Panc1 (cell line): ENCODE data around the gene VAT1. TPM values are rescaled to one million over a fixed set of nuclear protein-coding genes. Genes with fewer than 3 reads are reported as not detected.

Experiments used
- ATAC-seq: fragments of 200-7000 bp; cut with Tn5 transposase; 2 replicates; pipeline ENCODE4 v1.9.1; 2020; ENCODE audit warnings: mild to moderate bottlenecking, moderate library complexity
- BruUV-seq: library from RNA; stranded (reverse); fragments of 400-500 nt; replicated peaks from 2 replicates; lab custom pipeline; 2021; lab: Mats Ljungman, UMichigan
- CTCF ChIA-PET: fragments of 300-600 bp; sonication (Branson Sonifier 250); formaldehyde crosslinking; loops from one replicate; lab custom pipeline; 2022; ENCODE audit warnings: antibody characterized with exemption; lab: Charles Lee
- POLR2A ChIA-PET: fragments of 300-600 bp; sonication (Branson Sonifier 250); formaldehyde crosslinking; loops from one replicate; lab custom pipeline; 2022; ENCODE audit warnings: antibody characterized with exemption; lab: Charles Lee
- DNase-seq: peaks from one replicate; pipeline ENCODE4 v3.0.0-alpha.2; 2010; ENCODE audit warnings: low read depth, low spot score
- H3K27ac ChIP-seq: 2 replicates; pipeline ENCODE4 v1.5.1; 2011; ENCODE audit warnings: mild to moderate bottlenecking, low read length, inconsistent platforms
- H3K27me3 ChIP-seq: fragments of 200-500 bp; sonication (Bioruptor generic); 2 replicates; pipeline ENCODE4 v1.6.0; 2014; ENCODE audit warnings: low read length, inconsistent platforms; ENCODE audit not compliant: control insufficient read depth, insufficient read depth
- H3K36me3 ChIP-seq: fragments of 200-500 bp; sonication (Bioruptor generic); 2 replicates; pipeline ENCODE4 v1.5.1; 2014; ENCODE audit warnings: inconsistent platforms, mild to moderate bottlenecking, low read length, moderate library complexity; ENCODE audit not compliant: control insufficient read depth, insufficient read depth
- H3K4me1 ChIP-seq: 2 replicates; pipeline ENCODE4 v1.5.1; 2011; ENCODE audit warnings: inconsistent platforms, mild to moderate bottlenecking, low read length, moderate library complexity; ENCODE audit not compliant: control insufficient read depth, insufficient read depth
- H3K4me3 ChIP-seq, 2 experiments: 2 replicates each; pipeline ENCODE4 v1.5.1; 2011 to 2012; ENCODE audit warnings: low read depth in 2 of 2, low read length in 2 of 2, mild to moderate bottlenecking in 2 of 2, inconsistent platforms in 1 of 2, moderate library complexity in 1 of 2
- H3K9me3 ChIP-seq: fragments of 200-500 bp; sonication (Bioruptor generic); 2 replicates; pipeline ENCODE4 v1.5.1; 2014; ENCODE audit warnings: low read depth, mild to moderate bottlenecking, inconsistent platforms, low read length, moderate library complexity; ENCODE audit not compliant: control insufficient read depth, insufficient read depth
- POLR2AphosphoS5 ChIP-seq: IDR thresholded peaks from 2 replicates; pipeline ENCODE4 v1.6.1; 2012; ENCODE audit warnings: mild to moderate bottlenecking, low read depth, low read length, moderate library complexity
- SIN3A ChIP-seq: IDR thresholded peaks from 2 replicates; pipeline ENCODE4 v1.6.1; 2012; ENCODE audit warnings: low read depth, mild to moderate bottlenecking, low read length, moderate library complexity, borderline replicate concordance; ENCODE audit not compliant: insufficient read depth
- TCF7L2 ChIP-seq: IDR thresholded peaks from 2 replicates; pipeline ENCODE4 v1.6.1; 2011; ENCODE audit warnings: mild to moderate bottlenecking, low read depth, low read length, inconsistent platforms
- in situ Hi-C: cut with HindIII; loops from 2 replicates; pipeline ENCODE4 v1.10.0; 2016; ENCODE audit warnings: low sequenced_read_pairs, low pct_unique_long_range_greater_than_20kb
- intact Hi-C: fragments of 100-400 bp; cut with micrococcal nuclease; formaldehyde crosslinking; loops from one replicate; pipeline ENCODE4 v1.10.0; 2022; ENCODE audit not compliant: unreplicated experiment
- total RNA-seq: library from RNA; stranded (reverse); gene quantifications from one replicate; pipeline ENCODE4 v1.2.1, GENCODE V29; 2021; ENCODE audit not compliant: unreplicated experiment
- TF ChIP-seq, protein P1 (sequence below), 2 experiments: IDR thresholded peaks; 2 replicates each; pipeline ENCODE4 v1.6.1; 2011 to 2012; ENCODE audit warnings: low read depth in 2 of 2, control low read depth in 1 of 2, low read length in 1 of 2, mild to moderate bottlenecking in 1 of 2, moderate library complexity in 1 of 2; ENCODE audit not compliant: insufficient read depth in 1 of 2
- TF ChIP-seq, protein P2 (sequence below): fragments of 450-650 bp; IDR thresholded peaks from 2 replicates; pipeline ENCODE4 v1.5.1; 2017; ENCODE audit warnings: mild to moderate bottlenecking

The VAT1 gene
- total RNA-seq, 1 experiment from 2014 or later = 169 TPM

DNA sequence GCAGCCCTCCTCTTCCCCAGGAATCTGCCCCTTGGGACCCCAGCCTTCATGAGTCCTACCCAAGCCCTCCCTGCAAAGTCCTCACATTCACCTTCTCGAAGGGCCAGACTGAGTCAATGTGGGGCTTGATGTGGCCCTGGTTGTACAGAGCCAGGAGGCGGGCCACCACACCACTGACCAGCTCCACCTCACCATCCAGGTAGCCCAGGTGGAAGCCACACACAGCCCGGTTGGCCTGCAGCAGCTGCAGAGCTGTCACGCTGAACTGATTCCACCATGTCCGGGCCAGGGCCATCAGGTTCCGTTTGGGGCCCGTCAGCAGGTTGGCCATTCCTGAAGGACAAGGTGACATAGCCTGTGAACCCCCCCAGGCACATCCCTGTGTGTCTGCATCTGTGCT, 6.0 kb downstream of the VAT1 start:
- BruUV-seq = no TSS peak
- DNase-seq (no peak), ATAC-seq (no peak)
- ChIA-PET CTCF (no interaction called here), POLR2A (no interaction called here)
- Histone ChIP-seq H3K36me3 (no peaks in the 10 kb centered on the region), H3K27ac (no peak overlapping the region), H3K4me3 (no peak overlapping the region), H3K4me1 (peaks cover 18% of the 10 kb centered on the region), H3K27me3 (no peaks in the 10 kb centered on the region), H3K9me3 (no peaks in the 10 kb centered on the region)
- intact Hi-C loops = no loop called here
- in situ Hi-C loops = no loop called here
- TF ChIP-seq TCF7L2 (no peak), SIN3A (no peak), POLR2AphosphoS5 (no peak; the same call in 1 of the 2 replicates)
- TF ChIP-seq, protein P1, sequence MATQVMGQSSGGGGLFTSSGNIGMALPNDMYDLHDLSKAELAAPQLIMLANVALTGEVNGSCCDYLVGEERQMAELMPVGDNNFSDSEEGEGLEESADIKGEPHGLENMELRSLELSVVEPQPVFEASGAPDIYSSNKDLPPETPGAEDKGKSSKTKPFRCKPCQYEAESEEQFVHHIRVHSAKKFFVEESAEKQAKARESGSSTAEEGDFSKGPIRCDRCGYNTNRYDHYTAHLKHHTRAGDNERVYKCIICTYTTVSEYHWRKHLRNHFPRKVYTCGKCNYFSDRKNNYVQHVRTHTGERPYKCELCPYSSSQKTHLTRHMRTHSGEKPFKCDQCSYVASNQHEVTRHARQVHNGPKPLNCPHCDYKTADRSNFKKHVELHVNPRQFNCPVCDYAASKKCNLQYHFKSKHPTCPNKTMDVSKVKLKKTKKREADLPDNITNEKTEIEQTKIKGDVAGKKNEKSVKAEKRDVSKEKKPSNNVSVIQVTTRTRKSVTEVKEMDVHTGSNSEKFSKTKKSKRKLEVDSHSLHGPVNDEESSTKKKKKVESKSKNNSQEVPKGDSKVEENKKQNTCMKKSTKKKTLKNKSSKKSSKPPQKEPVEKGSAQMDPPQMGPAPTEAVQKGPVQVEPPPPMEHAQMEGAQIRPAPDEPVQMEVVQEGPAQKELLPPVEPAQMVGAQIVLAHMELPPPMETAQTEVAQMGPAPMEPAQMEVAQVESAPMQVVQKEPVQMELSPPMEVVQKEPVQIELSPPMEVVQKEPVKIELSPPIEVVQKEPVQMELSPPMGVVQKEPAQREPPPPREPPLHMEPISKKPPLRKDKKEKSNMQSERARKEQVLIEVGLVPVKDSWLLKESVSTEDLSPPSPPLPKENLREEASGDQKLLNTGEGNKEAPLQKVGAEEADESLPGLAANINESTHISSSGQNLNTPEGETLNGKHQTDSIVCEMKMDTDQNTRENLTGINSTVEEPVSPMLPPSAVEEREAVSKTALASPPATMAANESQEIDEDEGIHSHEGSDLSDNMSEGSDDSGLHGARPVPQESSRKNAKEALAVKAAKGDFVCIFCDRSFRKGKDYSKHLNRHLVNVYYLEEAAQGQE (IDR thresholded peaks at IDR 0.05; ENCODE audit: insufficient read depth in 1 of 2, low read depth in 2 of 2, low read length in 1 of 2) = no peak
- TF ChIP-seq, protein P2, sequence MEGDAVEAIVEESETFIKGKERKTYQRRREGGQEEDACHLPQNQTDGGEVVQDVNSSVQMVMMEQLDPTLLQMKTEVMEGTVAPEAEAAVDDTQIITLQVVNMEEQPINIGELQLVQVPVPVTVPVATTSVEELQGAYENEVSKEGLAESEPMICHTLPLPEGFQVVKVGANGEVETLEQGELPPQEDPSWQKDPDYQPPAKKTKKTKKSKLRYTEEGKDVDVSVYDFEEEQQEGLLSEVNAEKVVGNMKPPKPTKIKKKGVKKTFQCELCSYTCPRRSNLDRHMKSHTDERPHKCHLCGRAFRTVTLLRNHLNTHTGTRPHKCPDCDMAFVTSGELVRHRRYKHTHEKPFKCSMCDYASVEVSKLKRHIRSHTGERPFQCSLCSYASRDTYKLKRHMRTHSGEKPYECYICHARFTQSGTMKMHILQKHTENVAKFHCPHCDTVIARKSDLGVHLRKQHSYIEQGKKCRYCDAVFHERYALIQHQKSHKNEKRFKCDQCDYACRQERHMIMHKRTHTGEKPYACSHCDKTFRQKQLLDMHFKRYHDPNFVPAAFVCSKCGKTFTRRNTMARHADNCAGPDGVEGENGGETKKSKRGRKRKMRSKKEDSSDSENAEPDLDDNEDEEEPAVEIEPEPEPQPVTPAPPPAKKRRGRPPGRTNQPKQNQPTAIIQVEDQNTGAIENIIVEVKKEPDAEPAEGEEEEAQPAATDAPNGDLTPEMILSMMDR = no peak

DNA sequence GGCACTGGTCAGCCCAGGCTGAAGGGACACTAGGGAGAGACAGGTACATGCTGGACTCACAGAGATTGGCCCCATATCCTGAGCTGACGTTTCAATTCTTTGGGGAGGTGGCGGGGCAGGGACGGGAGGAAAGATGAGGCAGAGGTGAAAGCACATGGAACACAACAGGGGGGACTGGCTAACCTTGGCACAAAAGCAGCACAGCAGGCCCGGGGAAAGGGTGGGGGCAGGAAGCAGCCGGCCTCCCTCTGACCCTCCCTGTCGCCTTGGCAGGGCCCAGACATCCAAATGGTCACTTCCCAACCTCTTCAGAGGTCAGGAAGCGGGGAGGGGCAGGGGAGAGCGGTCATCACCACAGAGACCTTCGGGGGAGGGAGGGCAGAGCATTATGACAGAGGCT, 6.6 kb downstream of the VAT1 start:
- Histone ChIP-seq H3K9me3 (no peaks in the 10 kb centered on the region), H3K4me3 (no peak overlapping the region), H3K27me3 (no peaks in the 10 kb centered on the region), H3K4me1 (peaks cover 20% of the 10 kb centered on the region), H3K27ac (no peak overlapping the region), H3K36me3 (no peaks in the 10 kb centered on the region)
- CTCF ChIA-PET = no interaction called here
- no peak for DNase-seq
- POLR2A ChIA-PET = no interaction called here
- TF ChIP-seq POLR2AphosphoS5 (no peak), TCF7L2 (no peak), SIN3A (no peak)
- TF ChIP-seq, protein P2 = no peak
- TF ChIP-seq, protein P1 (IDR thresholded peaks at IDR 0.05; ENCODE audit: insufficient read depth in 1 of 2, low read depth in 2 of 2, low read length in 1 of 2) = no peak
- intact Hi-C loops = no loop called here
- no TSS peak for BruUV-seq
- no peak for ATAC-seq
- in situ Hi-C loops = no loop called here
